ENCODE data around the gene NLRP6. TPM values are rescaled to one million over a fixed set of nuclear protein-coding genes. Genes with fewer than 3 reads are reported as not detected.
"Not testable (repeated sequence)": the region's sequence is repeated elsewhere in the genome, so short reads cannot be mapped to it uniquely, and the experiment has no call there.

The NLRP6 gene
- polyA plus RNA-seq, 1 donor = 0.35 TPM

- DNase-seq = no peak
Measured at GRCh38 chr11:255816-256215, 22.4 kb upstream of the NLRP6 start.

DNA sequence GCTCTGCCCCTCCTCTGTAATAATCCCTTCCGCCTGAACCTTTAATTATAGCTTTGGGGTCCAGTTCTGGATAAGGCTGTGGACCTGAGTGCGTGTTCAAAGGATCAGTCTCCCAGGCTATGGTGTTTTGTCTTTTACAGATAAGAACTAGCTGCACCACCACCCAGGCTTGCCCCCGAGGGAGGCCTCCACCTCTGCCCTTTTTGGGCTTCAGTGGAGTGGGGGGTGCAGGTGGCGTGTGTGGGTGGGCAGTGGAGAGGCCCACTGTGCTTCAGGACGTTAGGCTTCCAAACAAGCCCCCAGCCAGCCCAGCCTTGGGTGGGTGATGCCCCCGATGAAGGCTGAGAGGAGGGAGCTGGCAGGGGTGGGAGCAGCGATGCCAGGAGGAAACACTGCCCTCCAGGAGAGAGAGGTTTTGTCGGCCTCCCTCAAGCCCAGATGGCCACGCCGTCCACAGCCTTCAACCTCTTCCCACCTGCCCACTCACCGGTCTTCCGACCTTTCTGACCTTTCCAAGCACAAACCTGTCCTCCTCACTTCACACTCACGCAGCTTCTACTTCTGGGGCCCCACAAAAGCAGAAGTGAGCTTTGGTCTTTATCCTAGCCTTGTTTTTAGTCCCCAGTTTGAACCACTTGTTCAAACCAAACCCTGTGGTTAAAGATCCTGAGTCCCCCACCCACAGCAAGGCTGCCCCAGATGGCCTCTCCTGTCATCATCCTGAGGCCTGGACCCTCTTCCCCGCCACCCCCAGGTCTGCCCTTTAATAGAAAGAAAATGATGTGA, 21.1 kb upstream of the NLRP6 start:
- no peak for DNase-seq

DNA sequence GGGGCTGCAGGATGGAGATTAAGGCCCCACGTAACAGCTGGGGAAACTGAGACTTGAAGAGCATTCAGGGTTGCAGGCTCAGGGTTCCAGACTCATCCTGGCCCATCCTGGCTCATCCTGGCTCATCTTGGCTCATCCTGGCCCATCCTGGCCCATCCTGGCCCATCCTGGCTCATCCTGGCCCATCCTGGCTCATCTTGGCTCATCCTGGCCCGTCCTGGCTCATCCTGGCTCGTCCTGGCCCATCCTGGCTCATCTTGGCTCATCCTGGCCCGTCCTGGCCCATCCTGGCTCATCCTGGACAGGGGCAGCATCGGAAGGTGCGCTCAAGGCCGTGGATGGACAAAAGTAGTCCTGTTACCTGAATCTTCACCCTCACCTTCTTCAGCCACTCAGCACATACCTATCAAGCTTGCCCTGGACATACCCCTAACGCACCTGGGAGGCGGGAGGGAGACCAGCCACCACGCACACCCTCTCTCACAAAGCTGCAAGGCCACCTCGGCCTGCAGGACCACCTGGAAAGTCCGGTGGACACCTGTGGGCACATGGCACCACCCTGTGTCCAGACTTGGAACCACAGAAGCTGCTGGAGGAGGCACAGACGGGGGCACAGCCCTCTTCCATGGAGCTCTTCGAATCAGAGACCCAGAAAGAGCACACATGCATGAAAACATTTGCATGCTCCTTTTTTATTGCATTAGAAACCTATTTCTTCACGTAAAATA, 20.3 kb upstream of the NLRP6 start:
- DNase-seq = no peak

DNA sequence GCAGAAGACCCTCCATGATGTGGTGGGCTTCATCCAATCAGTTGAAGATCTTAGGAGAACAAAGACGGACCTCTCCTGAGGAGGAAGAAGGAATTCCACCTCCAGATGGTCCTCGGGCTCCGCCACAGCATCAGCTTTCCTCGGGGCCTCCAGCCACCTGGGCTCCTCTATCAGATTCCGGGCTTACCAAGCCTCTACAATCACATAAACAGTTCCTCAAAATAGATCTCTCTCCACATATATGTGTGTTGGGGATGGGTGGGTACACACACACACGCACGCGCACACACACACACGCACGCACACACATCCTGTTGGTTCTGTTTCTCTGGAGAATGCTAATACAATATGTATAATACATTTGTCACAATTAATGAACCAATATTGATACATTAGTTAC, 18.8 kb upstream of the NLRP6 start:
- DNase-seq = no peak

GRCh38 chr11:261624-262023, 16.6 kb upstream of the NLRP6 start:
- DNase-seq = no peak

GRCh38 chr11:266676-267439, 11.3 kb upstream of the NLRP6 start:
- DNase-seq = no peak

- DNase-seq = no peak
Measured at GRCh38 chr11:267491-267994, 10.7 kb upstream of the NLRP6 start.

DNA sequence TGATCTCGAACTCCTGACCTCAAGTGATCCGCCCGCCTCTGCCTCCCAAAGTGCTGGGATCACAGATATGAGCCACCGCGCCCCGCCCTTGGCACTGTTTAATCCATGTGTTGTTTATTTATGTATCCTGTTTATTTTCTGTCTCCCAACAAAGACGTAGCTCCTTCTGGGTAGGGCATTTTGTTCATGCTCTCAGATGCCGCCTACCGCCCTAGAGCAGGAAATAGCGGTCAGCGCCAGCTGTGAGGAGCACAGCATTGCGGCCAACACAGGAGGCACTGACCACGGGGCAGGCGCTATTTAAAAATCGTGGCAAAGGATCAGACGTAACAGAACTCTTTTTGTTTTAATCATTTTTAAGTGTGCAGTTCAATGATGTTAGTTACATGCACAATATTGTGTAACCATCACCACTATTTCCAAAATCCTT, 9.5 kb upstream of the NLRP6 start:
- DNase-seq = not testable (repeated sequence)

DNA sequence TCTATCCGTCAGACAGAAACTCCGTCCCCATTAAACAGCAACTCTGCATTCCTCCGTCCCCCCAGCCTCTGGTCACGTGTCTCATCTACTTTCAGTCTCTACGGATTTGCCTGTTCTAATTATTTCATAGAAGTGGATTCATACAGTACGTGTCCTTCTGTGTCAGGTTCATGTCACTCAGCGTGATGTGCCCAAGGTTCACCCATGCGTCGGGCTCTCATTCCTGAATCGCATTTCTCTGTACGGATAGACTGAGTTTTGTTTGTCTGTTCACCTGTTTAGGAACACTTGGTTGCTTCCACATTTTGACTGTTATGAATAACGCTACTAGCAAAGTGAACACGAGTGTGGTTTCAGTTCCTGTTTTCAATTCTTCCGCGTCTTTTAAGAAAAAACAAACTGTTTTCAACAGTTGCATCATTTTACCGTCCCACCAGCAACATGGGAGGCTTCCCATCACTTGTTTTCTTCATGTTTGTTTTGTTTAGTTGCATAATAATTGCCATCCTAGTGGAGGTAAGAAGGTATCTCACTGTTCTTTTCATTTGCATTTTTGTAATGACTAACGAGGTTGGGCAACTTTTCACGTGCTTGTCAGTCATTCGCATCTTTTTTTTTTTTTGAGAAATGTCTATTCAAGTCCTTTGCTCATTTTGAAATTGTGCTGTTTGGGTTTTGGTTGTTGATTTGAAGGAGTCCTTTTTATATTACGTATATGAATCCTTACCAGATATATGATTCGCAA, 8.9 kb upstream of the NLRP6 start:
- DNase-seq = no peak

- no peak for DNase-seq
Measured at GRCh38 chr11:270451-271318, 7.5 kb upstream of the NLRP6 start.

DNA sequence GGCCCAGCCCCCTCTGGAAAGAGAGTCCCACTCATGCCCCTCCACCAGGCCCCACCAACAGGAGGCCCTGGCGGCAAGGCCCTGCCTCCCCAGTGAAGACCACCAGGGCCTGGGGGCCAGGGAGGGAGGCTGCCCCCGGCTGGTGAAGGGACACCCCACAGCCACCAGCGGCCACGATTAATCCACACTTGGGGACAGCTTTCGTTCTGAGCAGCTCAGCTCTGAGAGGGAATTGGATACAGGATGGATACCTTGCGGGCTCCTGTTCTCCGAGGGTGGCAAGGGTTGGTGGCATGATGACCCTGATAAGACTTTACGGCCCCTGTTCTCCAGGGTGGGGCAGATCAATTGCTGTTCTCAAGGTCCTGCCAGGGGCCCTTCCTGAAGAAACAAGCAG, 6.9 kb upstream of the NLRP6 start:
- DNase-seq = no peak

- DNase-seq = no peak
Measured at GRCh38 chr11:272195-272930, 5.8 kb upstream of the NLRP6 start.

DNA sequence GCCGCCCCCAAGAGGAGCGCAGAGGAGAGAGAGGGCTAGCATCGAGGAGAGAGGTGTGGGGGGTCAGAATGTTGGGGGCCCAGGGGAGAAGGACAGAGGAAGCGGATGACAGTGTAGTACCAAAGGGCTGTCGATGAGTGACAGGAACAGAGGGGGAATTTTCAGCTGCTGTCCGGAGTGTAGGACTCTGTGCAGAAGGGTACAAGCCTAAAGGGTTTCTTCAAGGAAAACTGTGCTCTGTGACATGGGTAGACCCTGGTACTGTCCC, 5.3 kb upstream of the NLRP6 start:
- DNase-seq = no peak

- no peak for DNase-seq
Measured at GRCh38 chr11:276219-276618, 2.0 kb upstream of the NLRP6 start.

DNA sequence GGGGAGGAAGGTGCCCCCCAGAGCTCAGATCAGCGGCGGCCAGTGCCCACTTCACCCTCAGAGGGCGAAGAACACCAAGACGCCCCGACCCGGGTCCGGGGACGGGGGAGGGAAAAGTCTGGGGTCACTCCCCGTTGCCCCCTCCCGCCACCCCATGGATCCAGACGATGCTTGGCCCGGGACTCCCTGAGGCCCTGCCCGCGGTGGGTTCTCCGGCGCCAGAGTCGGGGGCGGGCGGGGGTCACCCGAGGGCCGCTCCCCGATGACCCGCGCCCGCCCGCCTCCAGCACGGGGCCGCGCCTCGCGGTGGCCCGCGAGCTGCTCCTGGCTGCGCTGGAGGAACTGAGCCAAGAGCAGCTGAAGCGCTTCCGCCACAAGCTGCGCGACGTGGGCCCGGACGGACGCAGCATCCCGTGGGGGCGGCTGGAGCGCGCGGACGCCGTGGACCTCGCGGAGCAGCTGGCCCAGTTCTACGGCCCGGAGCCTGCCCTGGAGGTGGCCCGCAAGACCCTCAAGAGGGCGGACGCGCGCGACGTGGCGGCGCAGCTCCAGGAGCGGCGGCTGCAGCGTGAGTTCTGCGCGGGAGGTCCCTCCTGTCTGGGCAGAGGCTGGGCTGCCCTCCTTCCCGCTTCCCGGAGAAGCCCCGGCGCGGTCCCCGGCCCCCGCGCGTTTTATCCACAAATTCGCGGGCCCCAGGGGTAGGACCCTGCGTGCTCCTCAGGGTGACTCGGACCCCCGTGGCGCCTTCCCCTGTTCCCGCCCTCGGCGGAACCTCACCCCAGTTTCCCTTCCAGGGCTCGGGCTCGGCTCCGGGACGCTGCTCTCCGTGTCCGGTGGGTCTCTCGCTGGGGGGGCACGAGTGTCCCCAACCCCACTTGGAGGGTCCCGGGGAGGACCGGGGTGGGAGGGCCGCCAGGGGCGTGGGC, 1.1 kb downstream of the NLRP6 start:
- DNase-seq = no peak

GRCh38 chr11:279966-280705, 1.9 kb downstream of the NLRP6 start:
- DNase-seq = no peak

- no peak for DNase-seq
Measured at GRCh38 chr11:280706-281485, 2.7 kb downstream of the NLRP6 start.

Measured in left kidney (tissue), 2 donors.